T-cell (primary cell): ENCODE measurements around the gene TENM4. TPM values are rescaled to one million over a fixed set of nuclear protein-coding genes. Genes with fewer than 3 reads are reported as not detected.

Experiments
- ATAC-seq, 4 experiments: fragments of 200-7000 bp in 3 of 4; fragments of 150-1000 bp in 1 of 4; cut with Tn5 transposase; replicated peaks in 1 of 4; 1 replicate in 3 of 4; 2 replicates in 1 of 4; pipeline ENCODE4 v1.10.0; 2021; ENCODE audit warnings: moderate library complexity in 3 of 4, mild to moderate bottlenecking in 2 of 4, moderate number of reproducible peaks in 1 of 4
- CTCF ChIA-PET, 2 donors: fragments of 300-600 bp; sonication (Branson Sonifier 250); formaldehyde crosslinking; loops; one replicate each; lab custom pipeline; 2022; ENCODE audit warnings: antibody characterized with exemption in 2 of 2; lab: Charles Lee
- POLR2A ChIA-PET, 2 donors: fragments of 300-600 bp; sonication (Branson Sonifier 250); formaldehyde crosslinking; loops; one replicate each; lab custom pipeline; 2022; ENCODE audit warnings: antibody characterized with exemption in 2 of 2; lab: Charles Lee
- DNase-seq, 35 experiments: peaks; one replicate each; pipeline versions ENCODE4 v3.0.0 to v3.0.0-alpha.2; 2013 to 2023
- H3K27ac ChIP-seq: one replicate; pipeline ENCODE4 v1.5.1; 2013; ENCODE audit warnings: low read length
- H3K27me3 ChIP-seq, 2 experiments: replicated peaks in 1 of 2; 1 replicate in 1 of 2; 2 replicates in 1 of 2; pipeline versions ENCODE4 v1.6.1 to v1.7.0; 2013; ENCODE audit warnings: low read length in 1 of 2, mixed read lengths in 1 of 2; ENCODE audit not compliant: control insufficient read depth in 2 of 2, insufficient read depth in 2 of 2; ENCODE audit errors: extremely low read depth in 1 of 2
- H3K36me3 ChIP-seq, 2 donors: 1 replicate in 1 of 2; 2 replicates in 1 of 2; pipeline versions ENCODE4 v1.6.1 to v1.7.0; 2013; ENCODE audit warnings: low read length in 1 of 2; ENCODE audit not compliant: control insufficient read depth in 2 of 2, insufficient read depth in 1 of 2; ENCODE audit errors: extremely low read depth in 1 of 2
- H3K4me1 ChIP-seq, 2 experiments: 1 replicate in 1 of 2; 2 replicates in 1 of 2; pipeline versions ENCODE4 v1.6.1 to v1.7.0; 2013; ENCODE audit warnings: low read length in 2 of 2, mixed read lengths in 1 of 2; ENCODE audit not compliant: insufficient read depth in 2 of 2, control insufficient read depth in 1 of 2; ENCODE audit errors: extremely low read depth in 1 of 2
- H3K4me3 ChIP-seq, 2 donors: 1 replicate in 1 of 2; 2 replicates in 1 of 2; pipeline versions ENCODE4 v1.5.1 to v1.7.0; 2013; ENCODE audit warnings: mild to moderate bottlenecking in 2 of 2, low read length in 1 of 2, moderate library complexity in 1 of 2; ENCODE audit not compliant: control insufficient read depth in 1 of 2; ENCODE audit errors: extremely low read depth in 1 of 2
- H3K9me3 ChIP-seq: 2 replicates; pipeline ENCODE4 v1.7.0; 2013
- H3K27ac Mint-ChIP-seq, 2 donors: one replicate each; pipeline ENCODE4 v1.8.0; 2020 to 2021; ENCODE audit warnings: mild to moderate bottlenecking in 2 of 2, mixed read lengths in 2 of 2
- H3K27me3 Mint-ChIP-seq, 2 donors: one replicate each; pipeline ENCODE4 v1.8.0; 2021 to 2022; ENCODE audit warnings: mixed read lengths in 2 of 2
- H3K36me3 Mint-ChIP-seq: one replicate; pipeline ENCODE4 v1.8.0; 2021; ENCODE audit warnings: mixed read lengths
- H3K4me1 Mint-ChIP-seq, 3 donors: one replicate each; pipeline ENCODE4 v1.8.0; 2020 to 2022; ENCODE audit warnings: mixed read lengths in 3 of 3, mild to moderate bottlenecking in 1 of 3
- H3K4me3 Mint-ChIP-seq, 3 donors: one replicate each; pipeline ENCODE4 v1.8.0; 2020 to 2022; ENCODE audit warnings: mild to moderate bottlenecking in 3 of 3, mixed read lengths in 3 of 3, moderate library complexity in 3 of 3
- H3K9me3 Mint-ChIP-seq, 3 donors: one replicate each; pipeline ENCODE4 v1.8.0; 2020 to 2022; ENCODE audit warnings: mixed read lengths in 3 of 3
- WGBS: methylation state at CpG from one replicate; pipeline ENCODE4 v1.1.5; 2013; ENCODE audit warnings: missing lambda C conversion rate; ENCODE audit not compliant: insufficient coverage; 5-methylcytosine and 5-hydroxymethylcytosine counted together
- total RNA-seq, 35 experiments: library from RNA in 6 of 35; stranded (reverse) in 6 of 35; fragments of 120-200 nt in 1 of 35; gene quantifications; one replicate each; pipeline versions ENCODE4 v1.2.1 to v1.2.4 and lab custom pipeline; 2013 to 2026

The TENM4 gene
- total RNA-seq, 5 donors from 2014 or later (not counting 1 experiment from before 2014, with no cell fraction given) = 0.03 to 0.35 (median 0.03) TPM; not detected in 2

- DNase-seq (no peak), ATAC-seq (no peak)
- WGBS = no CpG with 5 or more reads among the region's 2 CpGs
- ChIA-PET CTCF (no interaction called here), POLR2A (no interaction called here)
- no peak overlapping the region for H3K27ac Mint-ChIP-seq
- peaks cover 5 to 18% of the 10 kb centered on the region in 2 donors for H3K27me3 Mint-ChIP-seq
- H3K9me3 ChIP-seq = no peaks in the 10 kb centered on the region
- no peaks in the 10 kb centered on the region for H3K4me1 Mint-ChIP-seq
- H3K27me3 ChIP-seq = peaks cover 0 to 2% of the 10 kb centered on the region in 2 experiments
- H3K36me3 ChIP-seq = no peaks in the 10 kb centered on the region
- no peaks in the 10 kb centered on the region for H3K4me1 ChIP-seq
- H3K27ac ChIP-seq = no peak overlapping the region
- H3K36me3 Mint-ChIP-seq = no peaks in the 10 kb centered on the region
- peaks cover 0 to 3% (median 1%) of the 10 kb centered on the region in 3 donors for H3K9me3 Mint-ChIP-seq
- H3K4me3 Mint-ChIP-seq = no peak overlapping the region
- H3K4me3 ChIP-seq = no peak overlapping the region
Measured at GRCh38 chr11:79467761-79468160, 26.9 kb upstream of the TENM4 start.

DNA sequence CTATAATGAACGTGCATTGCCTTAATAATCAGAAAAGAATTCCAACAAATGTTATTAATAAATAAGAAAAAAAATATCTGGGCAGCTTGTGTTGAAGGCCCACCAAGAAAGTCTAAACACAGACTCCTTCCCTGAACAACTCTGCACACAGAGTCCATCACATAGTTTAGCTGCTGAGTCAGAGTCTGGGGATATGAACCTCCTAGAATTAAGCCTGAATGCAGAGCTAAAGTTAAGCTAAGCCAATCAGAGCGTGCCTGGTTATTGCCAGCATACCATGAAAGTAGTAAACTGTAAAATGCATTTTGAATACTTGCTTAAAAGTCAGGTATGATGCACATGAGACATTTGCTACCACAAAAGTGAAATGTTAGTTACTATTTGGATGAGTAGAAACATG, 25.6 kb upstream of the TENM4 start:
- H3K27ac ChIP-seq = no peak overlapping the region
- H3K4me3 ChIP-seq = no peak overlapping the region
- ChIA-PET CTCF (no interaction called here), POLR2A (no interaction called here)
- Mint-ChIP-seq H3K4me3 (no peak overlapping the region), H3K27ac (no peak overlapping the region), H3K4me1 (no peaks in the 10 kb centered on the region), H3K27me3 (peaks cover 5 to 18% of the 10 kb centered on the region in 2 donors), H3K9me3 (peaks cover 0 to 3% (median 1%) of the 10 kb centered on the region in 3 donors), H3K36me3 (no peaks in the 10 kb centered on the region)
- peaks cover 0 to 2% of the 10 kb centered on the region in 2 experiments for H3K27me3 ChIP-seq
- no peaks in the 10 kb centered on the region for H3K36me3 ChIP-seq
- H3K4me1 ChIP-seq = no peaks in the 10 kb centered on the region
- WGBS = 50% methylated on average over 1 of the region's 2 CpGs
- H3K9me3 ChIP-seq = no peaks in the 10 kb centered on the region
- no peak for DNase-seq
- ATAC-seq = no peak

- 100% methylated on average over 1 of the region's 2 CpGs for WGBS
- no peaks in the 10 kb centered on the region for H3K36me3 ChIP-seq
- no peaks in the 10 kb centered on the region for H3K4me1 Mint-ChIP-seq
- no peaks in the 10 kb centered on the region for H3K36me3 Mint-ChIP-seq
- no peaks in the 10 kb centered on the region for H3K9me3 ChIP-seq
- DNase-seq = no peak
- no peak for ATAC-seq
- ChIA-PET CTCF (no interaction called here), POLR2A (no interaction called here)
- H3K27ac ChIP-seq = no peak overlapping the region
- H3K9me3 Mint-ChIP-seq = peaks cover 0 to 3% (median 1%) of the 10 kb centered on the region in 3 donors
- no peaks in the 10 kb centered on the region for H3K4me1 ChIP-seq
- H3K4me3 ChIP-seq = no peak overlapping the region
- no peak overlapping the region for H3K27ac Mint-ChIP-seq
- H3K27me3 ChIP-seq = no peaks in the 10 kb centered on the region
- peaks cover 5 to 21% of the 10 kb centered on the region in 2 donors for H3K27me3 Mint-ChIP-seq
- no peak overlapping the region for H3K4me3 Mint-ChIP-seq
Measured at GRCh38 chr11:79465160-79465559, 24.3 kb upstream of the TENM4 start.

GRCh38 chr11:79461666-79462645, 21.1 kb upstream of the TENM4 start:
- no peaks in the 10 kb centered on the region for H3K9me3 ChIP-seq
- Mint-ChIP-seq H3K4me1 (no peaks in the 10 kb centered on the region), H3K27ac (no peak overlapping the region), H3K36me3 (no peaks in the 10 kb centered on the region), H3K9me3 (no peaks in the 10 kb centered on the region), H3K27me3 (peaks cover 2 to 12% of the 10 kb centered on the region in 2 donors), H3K4me3 (no peak overlapping the region)
- DNase-seq (no peak), ATAC-seq (no peak)
- H3K27ac ChIP-seq = no peak overlapping the region
- WGBS = 92% methylated on average over 2 of the region's 7 CpGs
- ChIA-PET CTCF (no interaction called here), POLR2A (no interaction called here)
- H3K36me3 ChIP-seq = no peaks in the 10 kb centered on the region
- H3K4me3 ChIP-seq = no peak overlapping the region
- no peaks in the 10 kb centered on the region for H3K4me1 ChIP-seq
- H3K27me3 ChIP-seq = peaks cover 0 to 3% of the 10 kb centered on the region in 2 experiments

- no CpG with 5 or more reads among the region's 2 CpGs for WGBS
- no peaks in the 10 kb centered on the region for H3K36me3 ChIP-seq
- no peaks in the 10 kb centered on the region for H3K36me3 Mint-ChIP-seq
- POLR2A ChIA-PET = no interaction called here
- no peaks in the 10 kb centered on the region for H3K9me3 Mint-ChIP-seq
- H3K4me3 Mint-ChIP-seq = no peak overlapping the region
- H3K27me3 ChIP-seq = peaks cover 0 to 3% of the 10 kb centered on the region in 2 experiments
- no peak overlapping the region for H3K27ac ChIP-seq
- CTCF ChIA-PET = no interaction called here
- H3K9me3 ChIP-seq = no peaks in the 10 kb centered on the region
- H3K27me3 Mint-ChIP-seq = peaks cover 5 to 19% of the 10 kb centered on the region in 2 donors
- no peaks in the 10 kb centered on the region for H3K4me1 ChIP-seq
- no peak overlapping the region for H3K27ac Mint-ChIP-seq
- no peaks in the 10 kb centered on the region for H3K4me1 Mint-ChIP-seq
- ATAC-seq = no peak
- H3K4me3 ChIP-seq = no peak overlapping the region
- no peak for DNase-seq
Measured at GRCh38 chr11:79461144-79461543, 20.3 kb upstream of the TENM4 start.

GRCh38 chr11:79458709-79459108, 17.9 kb upstream of the TENM4 start:
- WGBS = 71% methylated on average over 3 of the region's 5 CpGs
- Histone ChIP-seq H3K9me3 (no peaks in the 10 kb centered on the region), H3K36me3 (no peaks in the 10 kb centered on the region), H3K27ac (no peak overlapping the region), H3K27me3 (peaks cover 0 to 3% of the 10 kb centered on the region in 2 experiments), H3K4me3 (no peak overlapping the region), H3K4me1 (no peaks in the 10 kb centered on the region)
- DNase-seq (no peak), ATAC-seq (no peak)
- no peaks in the 10 kb centered on the region for H3K36me3 Mint-ChIP-seq
- ChIA-PET CTCF (no interaction called here), POLR2A (no interaction called here)
- H3K27me3 Mint-ChIP-seq = peaks cover 5 to 15% of the 10 kb centered on the region in 2 donors
- no peak overlapping the region for H3K4me3 Mint-ChIP-seq
- no peaks in the 10 kb centered on the region for H3K4me1 Mint-ChIP-seq
- H3K9me3 Mint-ChIP-seq = peaks cover 0 to 13% (median 0%) of the 10 kb centered on the region in 3 donors
- H3K27ac Mint-ChIP-seq = no peak overlapping the region
